ENCODE data around the gene S1PR3.

Gene S1PR3

DNA sequence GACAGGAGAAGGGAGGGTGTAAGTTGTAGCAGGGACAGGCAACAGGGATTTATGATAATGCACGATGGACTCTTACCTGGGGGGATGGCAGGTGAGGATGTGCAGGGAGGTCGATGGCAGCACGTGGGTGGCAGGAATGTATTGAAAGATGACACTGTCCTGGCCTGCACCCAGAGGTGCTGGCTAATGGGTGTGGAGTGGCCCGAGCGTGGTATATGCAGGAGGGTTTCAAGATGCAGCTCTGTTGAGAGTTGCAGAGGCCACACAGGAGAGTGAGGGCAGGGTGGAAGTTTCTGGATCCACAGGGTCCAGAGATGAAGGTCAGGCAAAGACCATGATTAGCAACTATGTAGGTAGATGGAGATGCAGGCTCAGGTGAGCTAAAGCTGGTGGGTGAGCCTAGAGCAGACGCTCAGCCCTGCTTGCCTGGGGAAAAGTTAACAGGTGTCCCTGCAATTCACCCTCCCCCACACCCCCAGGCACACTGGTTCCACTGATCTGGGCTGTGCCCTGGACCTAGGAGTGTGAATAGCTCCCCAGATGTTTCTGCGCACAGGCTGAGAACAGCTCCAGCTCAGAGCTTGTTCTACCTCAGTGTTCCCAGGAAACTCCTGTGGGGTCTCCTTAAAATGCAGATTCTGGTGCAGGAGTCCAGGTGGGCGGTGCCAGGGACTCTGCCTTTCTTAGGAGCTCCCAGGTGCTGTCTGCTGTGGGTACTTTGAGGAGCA lies 21.5 kb upstream of the S1PR3 start:
- no peak for DNase-seq

DNA sequence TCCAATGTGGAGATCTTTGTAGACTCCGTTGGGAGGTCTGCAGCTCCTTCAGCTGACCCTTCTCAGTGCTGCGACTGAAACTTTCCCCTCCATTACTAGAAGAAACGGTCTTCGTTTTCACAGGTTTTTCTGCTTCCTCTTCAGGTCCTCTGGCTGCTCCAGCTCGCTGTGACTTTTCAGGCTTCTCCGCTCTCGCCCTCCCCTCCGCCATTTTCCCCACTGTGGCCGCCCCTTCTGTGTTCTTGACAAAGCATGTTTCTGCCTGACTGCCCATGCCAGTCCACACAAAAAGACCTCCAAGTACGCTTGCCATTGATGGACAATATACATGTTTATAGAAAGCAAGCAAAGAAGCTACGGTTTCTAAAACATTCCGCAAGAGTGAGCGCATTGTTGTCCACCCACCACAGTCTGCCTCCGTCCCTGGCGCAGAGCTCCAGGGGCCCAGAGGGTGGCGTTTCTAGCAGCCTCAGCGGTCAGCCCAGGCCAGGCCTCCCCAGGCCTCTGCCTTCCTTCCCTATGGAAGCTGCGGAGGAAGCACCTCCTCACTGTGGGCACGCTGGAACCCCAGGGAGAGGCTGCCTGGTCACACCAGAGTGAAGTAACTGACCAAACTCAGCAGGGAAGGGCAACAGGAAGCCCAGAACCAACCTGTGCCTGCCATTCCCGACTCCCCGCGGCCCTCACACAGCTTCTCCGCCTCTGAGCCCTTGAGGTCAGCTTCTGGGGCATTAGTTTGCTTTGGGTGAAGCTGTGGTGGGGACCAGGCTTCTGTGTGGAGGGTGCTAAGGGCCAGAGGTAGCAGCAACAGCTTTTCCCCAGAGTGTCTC lies 19.9 kb upstream of the S1PR3 start:
- no peak for DNase-seq

DNA sequence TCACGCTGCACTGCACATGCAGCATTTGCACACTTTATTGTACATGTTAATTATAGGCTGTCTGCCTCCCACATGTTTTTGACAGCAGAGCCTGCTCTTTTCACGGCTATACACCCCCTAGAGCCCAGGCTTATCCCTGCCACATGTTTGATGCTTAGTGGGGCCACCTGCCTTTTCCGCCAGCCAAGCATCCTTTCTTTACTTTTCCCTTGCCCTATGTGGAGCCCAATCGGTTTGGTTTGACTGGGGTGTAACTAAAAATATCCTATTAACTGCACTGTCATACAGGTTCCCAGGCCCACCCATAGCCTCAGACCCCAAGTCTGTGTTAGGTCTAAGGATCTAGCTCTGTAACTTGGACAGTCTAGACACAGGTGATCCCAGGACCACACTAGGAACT lies 18.9 kb upstream of the S1PR3 start:
- DNase-seq: no peak

DNA sequence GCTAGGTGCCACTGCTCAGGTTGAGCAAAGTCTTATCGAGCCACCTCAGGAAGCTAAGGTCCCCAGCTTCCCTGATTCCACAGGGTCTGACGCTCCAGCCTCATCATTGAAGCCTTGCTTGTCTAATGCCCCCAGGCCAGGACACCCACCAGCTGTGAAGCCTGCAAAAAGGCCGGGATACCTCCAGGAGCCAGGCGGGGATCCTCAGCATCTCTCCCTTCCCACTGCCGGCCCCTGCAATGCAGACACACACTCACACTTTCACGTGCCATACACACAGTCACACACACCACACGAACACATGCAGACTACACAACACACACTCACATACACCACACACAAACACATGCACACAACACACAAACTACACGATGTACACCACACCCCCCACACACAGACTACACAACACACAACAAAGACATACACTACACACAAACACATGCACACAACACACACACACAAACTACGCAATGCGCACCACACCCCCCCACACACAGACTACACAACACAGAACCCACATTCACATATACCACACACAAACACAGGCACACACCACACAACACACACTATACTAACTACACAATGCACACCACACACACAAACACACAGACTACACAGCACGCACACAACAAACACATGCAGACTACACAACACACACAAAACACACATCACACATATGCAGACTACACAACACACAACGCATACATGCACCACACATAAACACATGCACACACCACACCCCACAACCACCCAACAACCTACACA lies 17.8 kb upstream of the S1PR3 start:
- DNase-seq: no peak

DNA sequence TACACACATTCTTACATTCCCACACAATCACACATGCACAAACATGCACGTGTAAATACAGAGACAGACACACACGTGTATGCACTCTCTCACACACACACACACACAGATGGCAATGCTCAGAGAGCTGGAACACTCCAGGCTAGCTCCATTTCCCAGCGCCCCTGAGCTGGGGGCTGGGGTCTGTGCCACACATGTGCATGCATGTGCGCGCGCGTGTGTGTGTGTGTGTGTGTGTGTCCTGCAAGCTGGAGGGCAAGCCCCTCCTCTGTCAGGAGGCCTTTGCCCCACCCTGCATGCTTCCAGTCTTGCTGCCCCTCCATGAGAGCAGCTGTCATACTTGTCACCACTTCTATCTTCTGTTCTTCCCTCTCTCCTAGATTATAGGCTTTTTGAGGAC lies 16.6 kb upstream of the S1PR3 start:
- no peak for DNase-seq

DNA sequence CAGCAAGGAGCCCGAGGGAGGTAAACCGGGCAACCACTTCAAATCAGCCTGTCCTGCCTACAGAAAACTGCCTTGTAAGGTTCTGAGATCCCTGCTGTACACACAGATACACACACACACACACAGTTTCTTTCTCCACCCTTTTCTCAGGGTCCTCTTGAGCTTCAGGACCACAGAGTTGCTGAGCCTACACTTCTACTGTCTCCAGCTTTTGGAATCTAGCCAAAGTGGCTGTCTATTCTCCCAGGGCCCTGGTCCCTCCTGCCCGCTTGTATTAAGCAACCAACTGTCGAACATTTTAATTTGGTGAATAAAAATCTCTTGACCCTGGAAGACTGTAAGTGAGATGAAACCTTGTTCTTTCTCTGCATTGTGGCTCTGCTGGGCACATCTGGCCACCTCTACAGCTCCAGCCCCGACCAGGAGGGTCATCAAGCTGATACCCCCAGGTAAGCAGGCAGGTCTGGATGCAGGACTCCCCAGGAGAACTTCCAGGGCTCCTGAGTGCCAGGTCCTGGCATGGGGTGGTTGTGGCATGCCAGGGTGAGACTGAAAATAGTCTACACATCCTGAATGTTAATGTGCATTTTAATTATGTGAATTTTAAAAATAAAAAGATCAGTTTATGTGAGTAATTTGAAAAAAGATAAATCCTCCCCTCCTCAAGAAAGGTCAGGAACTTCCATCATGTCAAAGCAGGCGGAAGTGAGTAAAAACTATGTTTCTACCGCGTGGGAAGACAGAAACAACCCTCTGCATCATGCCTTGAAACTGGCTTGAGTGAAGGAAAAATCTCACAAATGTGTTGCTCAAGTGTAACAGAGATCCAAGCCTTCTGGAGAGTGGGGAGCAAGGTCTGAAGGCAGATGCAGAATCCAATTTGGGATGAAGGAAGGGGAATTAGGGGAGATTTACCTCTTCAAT lies 15.0 kb upstream of the S1PR3 start:
- no peak for DNase-seq

DNA sequence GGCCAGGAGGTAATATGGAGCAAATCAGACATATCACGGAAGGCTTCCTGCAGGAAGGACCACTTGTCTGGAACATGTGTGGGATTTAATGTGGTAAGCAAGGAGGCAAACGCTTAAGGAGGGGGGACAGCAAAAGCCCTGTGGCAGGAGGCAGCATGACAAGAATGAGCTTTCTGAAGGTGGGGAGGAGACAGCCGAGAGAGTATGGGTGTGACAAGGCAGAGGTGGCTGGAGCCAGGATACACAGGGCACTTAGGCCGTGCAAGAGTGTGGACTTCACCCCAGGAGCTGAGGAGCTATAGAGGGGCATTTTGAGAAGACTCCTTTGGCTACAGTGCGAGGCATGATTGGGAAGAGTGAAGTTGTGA lies 14.4 kb upstream of the S1PR3 start:
- DNase-seq: no peak

DNA sequence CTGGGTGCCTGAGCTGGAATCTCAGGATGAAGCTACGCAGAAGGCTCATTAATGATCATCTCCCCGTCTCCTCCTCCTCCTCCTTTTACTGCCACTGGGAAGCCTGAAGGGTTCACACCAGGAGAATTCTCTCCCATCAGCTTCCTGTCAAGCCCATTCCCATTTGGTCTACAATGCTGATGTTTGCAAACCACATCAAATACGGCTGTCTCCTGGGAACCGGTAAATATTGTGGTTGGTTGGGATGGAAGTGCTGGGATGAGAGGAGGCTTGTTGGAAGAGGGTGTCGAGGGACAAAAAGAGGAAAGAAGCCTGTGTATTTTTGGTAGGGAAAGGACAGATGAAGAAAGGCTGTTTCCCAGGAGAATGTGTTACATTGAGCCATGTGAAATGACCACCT lies 13.2 kb upstream of the S1PR3 start:
- DNase-seq: no peak

DNA sequence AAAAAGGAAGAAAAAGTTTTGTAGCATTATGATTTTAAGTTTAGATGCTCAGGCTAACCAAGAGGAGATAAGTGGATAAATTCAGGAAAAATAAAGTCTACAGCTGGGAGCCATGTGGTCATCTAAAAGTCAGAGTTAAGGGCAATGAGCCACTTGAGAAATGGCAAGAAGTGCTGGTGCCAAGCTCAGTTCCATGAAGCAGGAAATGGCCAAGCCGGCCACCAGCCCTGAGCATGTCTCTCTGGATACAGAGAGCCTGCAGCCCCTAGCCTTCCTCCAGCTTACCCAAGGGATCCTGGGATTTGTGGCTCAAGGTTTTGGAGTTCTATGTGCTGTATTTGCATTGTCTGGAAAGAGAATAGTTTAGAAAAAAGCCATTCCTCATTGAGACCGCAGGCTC lies 12.2 kb upstream of the S1PR3 start:
- no peak for DNase-seq

DNA sequence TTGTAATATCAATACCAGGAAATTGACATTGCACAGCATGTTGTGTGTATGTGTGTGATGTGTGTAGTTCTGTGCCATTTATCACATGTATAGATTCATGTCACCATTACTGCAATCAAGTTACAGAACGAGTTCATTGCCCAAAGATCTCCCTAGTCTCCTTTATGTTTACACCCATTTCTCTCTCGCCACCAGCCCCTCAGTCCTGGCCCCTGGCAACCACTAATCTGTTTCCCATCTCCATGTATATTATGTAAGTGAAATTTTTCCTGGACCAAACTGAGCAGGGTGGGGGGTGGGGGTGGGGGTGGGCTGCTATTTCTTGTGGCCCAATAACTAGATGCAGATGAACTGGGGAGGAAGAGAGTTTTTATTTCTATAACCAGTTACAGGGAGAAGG lies 11.5 kb upstream of the S1PR3 start:
- DNase-seq: no peak

DNA sequence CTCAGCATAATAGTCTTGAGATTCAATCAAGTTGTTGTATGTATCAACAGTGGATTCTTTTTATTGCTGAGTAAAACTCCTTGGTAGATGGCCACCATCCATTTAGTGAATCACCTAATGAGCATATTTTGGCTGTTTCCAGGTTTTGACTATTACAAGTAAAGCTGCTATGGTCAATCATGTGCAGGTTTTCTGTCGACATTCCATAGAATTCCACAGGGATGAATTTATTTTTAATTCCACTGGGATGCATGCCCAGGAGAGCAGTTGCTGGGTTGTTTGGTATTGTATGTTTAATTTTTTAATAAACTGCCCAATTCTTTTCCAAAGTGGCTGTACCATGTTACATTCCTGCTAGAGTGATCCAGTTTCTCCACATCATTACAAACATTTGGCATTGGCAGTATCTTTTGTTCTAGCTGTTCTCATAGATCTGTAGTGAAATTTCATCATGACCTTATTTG lies 10.5 kb upstream of the S1PR3 start:
- no peak for DNase-seq

DNA sequence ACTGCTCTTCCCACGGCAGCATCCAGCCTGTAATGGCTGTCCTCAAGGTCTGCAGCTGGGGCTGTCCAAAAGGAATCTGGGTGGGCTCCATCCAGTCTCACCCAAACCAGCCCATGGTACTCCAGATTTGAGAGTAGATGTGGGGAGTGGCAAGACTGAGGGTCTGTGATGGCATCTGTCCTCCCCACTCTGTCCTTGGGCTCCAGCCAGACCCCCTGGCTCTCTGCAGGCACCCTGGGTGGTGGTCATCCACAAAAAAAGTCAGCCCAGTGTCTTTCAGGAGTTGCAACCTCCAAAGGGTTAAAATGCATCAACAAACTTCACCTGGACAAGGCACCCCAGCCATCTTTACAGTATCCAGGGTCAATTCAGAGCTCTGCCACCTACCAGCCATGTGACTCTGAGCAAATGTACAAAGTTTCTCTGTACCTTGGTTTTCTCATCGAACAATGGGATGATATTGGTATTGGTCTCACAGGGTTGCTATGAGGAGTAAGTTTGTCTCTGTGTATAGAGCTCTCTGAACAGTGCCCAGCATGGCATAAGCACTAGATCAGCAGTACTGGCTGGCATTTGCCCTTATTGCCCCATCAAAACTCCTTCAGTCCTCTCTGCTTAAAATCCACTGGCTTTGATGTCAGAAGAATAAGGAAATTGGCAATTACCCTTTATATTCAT lies 7.3 kb upstream of the S1PR3 start:
- no peak for DNase-seq

DNA sequence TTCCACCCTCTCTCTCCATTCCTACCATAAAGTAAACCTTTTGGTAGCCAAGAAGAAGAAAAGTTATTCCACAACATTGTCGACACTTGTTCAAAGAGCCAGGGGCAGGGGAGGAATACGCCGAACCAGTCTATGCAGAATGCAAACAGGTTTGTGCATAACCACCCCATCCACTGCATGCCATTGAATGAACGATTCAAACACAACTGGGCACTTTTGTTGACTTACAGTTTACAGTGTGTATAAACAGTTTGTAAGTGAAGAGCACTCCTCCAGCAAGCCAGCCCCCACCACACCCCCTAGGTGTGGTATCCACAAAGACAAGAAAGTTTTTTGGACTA lies 6.8 kb upstream of the S1PR3 start:
- no peak for DNase-seq

DNA sequence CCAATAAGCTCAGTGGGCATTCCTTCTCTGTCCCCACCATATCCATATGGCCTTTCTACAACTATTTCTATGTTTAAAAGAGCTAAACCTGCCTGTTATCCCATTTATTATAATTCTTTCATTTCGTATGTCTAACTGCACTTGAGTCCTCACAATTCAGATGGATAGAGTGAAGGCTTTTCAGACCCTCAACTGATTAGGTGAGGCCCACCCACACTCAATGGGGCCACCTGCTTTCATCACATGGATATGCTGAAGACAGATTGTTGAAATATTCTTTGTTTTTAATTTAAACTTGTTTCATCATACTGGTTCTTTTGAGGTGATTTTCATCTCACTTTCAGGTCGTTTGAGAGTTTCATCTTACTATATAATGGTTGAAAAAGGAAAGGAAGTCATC lies 5.7 kb upstream of the S1PR3 start:
- DNase-seq: no peak

DNA sequence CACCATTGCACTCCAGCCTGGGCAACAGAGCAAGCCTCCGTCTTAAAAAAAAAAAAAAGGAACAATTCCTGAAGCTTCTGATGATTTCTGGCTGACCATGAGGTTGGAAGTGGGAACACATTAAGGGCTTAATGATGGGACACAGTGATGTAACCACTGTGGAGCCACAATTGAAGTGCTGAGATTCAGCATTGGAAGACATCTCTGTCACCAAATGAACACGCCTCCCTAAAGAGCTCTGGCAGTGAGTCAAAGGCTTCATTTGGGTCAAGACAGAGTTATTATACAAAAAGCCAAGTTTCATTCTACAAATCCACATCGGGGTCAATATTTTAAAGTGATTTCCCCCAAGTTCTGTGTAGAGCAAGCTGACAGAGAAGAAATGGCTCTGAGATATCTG lies 4.5 kb upstream of the S1PR3 start:
- DNase-seq: no peak

DNA sequence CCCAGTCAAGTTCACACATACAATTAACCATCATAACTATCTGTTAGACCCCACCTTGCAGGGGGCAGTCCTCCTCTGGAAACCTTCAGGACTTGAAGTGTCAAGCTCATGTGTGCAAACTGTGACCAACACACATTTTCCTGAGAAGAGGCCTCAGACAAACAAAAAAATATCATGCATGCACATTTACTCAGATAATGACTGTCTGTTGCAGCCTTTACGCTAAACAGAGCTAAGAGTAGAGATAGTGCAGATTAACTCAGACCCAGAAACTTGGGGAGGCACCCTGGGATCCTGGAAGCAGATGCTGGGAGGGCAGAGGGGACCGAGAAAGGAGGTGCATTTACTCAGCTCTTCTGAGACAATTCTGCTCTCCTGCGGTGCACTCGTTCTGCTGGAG lies 3.6 kb upstream of the S1PR3 start:
- no peak for DNase-seq

DNA sequence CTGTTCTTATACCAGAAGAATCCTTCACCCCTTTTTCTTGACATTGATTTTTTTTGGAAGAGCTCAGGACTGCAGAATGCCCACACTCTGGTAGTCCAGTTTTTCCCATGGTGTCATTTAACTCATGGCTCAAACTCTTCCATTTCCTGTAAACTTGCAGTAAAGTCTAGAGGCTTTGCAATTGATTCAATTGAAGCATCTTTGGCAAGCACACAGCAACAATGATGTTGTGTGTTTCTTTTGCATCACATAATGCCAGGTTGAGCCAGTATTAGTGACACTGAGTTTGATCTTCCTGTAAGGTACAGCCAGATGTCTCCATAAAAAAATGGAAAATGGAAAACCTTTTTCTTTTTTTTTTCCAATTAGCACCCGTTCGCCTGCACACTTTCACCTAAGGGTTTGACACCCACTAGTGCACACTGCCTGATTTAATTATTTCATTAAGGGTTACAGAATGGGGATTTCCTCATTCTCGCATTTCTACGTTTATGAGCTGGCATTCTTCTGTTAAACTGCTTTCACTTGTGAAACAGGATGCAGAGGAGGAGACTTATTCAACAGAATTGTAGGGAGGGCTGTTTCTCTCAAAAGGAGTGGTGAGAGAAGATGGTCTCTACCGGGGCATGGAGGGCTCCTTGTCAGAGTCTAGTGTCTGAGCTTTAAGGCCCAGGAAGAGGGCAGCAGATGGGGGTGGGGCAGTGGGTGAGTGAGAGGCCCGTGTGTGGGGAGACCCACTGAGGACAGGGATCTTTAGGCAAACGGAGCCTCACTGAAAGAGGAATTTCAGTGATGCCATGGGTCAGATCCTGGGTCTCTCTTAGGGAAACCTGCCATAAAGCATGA lies 2.2 kb upstream of the S1PR3 start:
- no peak for DNase-seq

DNA sequence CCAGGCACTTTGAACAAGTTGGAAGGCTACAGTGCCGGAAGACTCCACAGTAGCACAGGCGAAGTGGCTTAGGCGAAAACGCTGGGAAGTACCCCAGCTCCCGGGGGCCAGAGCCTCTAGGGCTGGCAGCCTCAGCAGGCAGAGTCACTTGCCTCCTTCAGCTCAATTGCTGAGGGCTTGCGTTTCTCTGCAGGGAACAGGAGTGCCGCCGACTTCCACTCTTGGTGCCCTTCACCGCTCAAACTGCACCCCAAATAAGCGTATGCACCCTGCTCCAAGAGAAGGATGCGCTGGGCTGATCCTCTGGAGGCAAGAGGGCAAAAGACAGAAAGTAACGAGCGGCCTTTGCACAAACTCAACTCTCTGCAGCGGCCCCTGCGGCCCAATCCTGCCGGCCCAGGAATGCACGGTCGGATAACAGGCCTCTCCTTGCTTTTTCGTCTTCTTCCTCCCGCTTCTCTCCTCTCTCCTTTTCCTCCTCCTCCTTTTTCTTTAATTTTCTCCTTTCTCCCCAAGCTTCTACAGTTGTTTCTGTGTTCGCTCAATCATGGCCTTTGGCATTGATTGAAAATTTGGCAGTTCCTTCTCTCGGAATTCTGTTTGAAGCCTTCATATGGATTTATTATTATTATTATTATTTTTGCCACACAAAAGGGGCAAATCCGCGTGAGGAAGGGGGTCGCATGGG lies 1.1 kb upstream of the S1PR3 start:
- no peak for DNase-seq

DNA sequence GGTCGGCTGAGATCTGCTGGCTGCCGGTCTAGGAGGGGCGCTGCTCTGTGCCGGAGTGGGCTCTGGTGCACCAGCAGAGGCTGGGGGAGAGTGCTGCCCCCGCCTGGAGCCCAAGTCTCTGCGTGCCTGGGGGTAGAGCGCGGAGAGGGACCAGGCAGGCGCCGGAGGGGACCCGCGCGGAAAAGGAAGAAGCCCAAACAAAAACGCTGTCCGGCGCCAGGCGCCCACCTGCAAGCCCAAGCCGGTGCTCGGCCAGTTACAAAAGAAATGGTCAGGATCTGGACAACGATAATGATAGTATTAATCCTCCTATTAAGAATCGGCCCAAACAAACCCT lies 571 bp upstream of the S1PR3 start:
- DNase-seq: no peak

DNA sequence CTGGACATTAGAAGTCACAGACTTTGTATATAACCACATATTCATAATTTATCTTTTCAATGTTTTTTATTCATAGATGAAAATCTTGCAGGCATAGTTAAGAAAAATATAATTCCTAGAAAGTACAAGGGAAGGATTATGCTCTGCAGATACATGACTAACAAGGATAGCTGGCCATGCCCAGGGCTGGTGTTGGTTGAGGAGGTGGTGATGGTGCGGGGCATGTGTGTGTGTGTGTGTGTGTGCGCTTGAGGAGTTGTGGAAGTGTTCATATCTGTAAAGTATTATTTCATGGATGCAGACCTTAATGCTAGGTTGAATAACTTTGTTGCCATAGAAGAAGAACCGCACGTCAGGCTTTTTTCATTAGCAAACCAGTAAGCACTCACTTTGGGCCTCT lies 1.3 kb downstream of the S1PR3 start:
- DNase-seq: no peak

DNA sequence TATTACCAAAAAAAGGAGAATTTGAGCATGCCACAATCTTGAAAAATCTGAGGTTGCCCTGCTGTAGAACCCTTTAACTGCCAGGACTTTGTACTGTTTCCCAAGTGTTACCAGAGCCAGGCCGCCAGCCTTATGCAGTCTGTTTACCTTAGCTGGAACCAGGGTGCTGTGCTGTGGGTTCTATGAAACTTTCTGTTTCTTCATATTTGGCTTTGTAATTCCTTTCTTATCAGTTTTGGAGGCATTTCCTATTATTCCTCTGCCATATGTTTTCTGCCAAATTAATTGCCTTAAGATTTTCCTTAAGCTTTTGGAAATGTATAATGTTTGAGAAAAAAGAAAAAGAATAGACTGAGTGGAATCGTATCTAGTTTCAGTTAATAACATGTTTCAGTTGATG lies 2.1 kb downstream of the S1PR3 start:
- no peak for DNase-seq
